Liver (tissue), 3 donors: ENCODE data around the gene FRMD6.

Source experiments
- HNF4A ChIP-seq, 2 donors: conservative IDR thresholded peaks; 2 replicates each; pipeline ENCODE4 v1.6.1; 2016; ENCODE audit warnings: antibody characterized with exemption in 2 of 2, mild to moderate bottlenecking in 2 of 2
- SP1 ChIP-seq: IDR thresholded peaks from 2 replicates; pipeline ENCODE4 v1.6.1; 2018; ENCODE audit warnings: antibody characterized with exemption, mild to moderate bottlenecking
- TAF1 ChIP-seq: conservative IDR thresholded peaks from 2 replicates; pipeline ENCODE4 v1.6.1; 2016; ENCODE audit warnings: antibody characterized with exemption, mild to moderate bottlenecking
- TF ChIP-seq, protein P1 (sequence below): fragments of 150-350 bp; IDR thresholded peaks from 2 replicates; pipeline ENCODE4 v1.5.1; 2017; ENCODE audit warnings: improper control_type of control experiment, low read depth, low read length; ENCODE audit not compliant: missing input control
- TF ChIP-seq, protein P2 (sequence below): IDR thresholded peaks from 2 replicates; pipeline ENCODE4 v1.6.1; 2016; ENCODE audit warnings: antibody characterized with exemption
- donor health status: healthy.
- donor health status: healthy.

DNA sequence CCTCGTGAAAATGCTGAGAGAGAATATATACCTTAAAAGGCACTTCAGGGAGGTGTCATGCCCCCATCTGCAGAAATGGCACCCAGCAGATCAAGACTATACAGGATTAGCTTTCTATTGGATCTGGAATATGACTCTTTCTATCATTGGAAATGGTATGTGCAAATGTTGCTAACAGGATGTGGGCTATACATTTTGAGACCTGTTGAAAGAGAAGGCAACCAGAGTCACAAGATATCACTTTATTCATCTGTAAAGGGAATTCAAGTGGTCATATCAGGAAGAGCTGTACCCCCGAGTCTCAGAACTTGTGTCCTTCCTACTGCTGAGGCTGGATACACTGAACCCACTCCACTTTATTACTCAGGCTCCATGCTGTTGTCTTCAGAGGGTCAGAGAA, 46.1 kb upstream of the FRMD6 start:
- TF ChIP-seq, protein P1, sequence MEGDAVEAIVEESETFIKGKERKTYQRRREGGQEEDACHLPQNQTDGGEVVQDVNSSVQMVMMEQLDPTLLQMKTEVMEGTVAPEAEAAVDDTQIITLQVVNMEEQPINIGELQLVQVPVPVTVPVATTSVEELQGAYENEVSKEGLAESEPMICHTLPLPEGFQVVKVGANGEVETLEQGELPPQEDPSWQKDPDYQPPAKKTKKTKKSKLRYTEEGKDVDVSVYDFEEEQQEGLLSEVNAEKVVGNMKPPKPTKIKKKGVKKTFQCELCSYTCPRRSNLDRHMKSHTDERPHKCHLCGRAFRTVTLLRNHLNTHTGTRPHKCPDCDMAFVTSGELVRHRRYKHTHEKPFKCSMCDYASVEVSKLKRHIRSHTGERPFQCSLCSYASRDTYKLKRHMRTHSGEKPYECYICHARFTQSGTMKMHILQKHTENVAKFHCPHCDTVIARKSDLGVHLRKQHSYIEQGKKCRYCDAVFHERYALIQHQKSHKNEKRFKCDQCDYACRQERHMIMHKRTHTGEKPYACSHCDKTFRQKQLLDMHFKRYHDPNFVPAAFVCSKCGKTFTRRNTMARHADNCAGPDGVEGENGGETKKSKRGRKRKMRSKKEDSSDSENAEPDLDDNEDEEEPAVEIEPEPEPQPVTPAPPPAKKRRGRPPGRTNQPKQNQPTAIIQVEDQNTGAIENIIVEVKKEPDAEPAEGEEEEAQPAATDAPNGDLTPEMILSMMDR = no peak
- TF ChIP-seq SP1 (no peak), TAF1 (no peak), HNF4A (conservative IDR thresholded peaks at IDR 0.05) (no peak)
- TF ChIP-seq, protein P2, sequence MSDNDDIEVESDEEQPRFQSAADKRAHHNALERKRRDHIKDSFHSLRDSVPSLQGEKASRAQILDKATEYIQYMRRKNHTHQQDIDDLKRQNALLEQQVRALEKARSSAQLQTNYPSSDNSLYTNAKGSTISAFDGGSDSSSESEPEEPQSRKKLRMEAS = no peak
